ENCODE data around the gene LCN15.
"Not testable (repeated sequence)": the region's sequence is repeated elsewhere in the genome, so short reads cannot be mapped to it uniquely, and the experiment has no call there.

LCN15 gene

GRCh38 chr9:136773386-136774044, 9.2 kb upstream of the LCN15 start:
- no peak for DNase-seq

- no peak for DNase-seq
Measured at GRCh38 chr9:136771907-136772415, 7.6 kb upstream of the LCN15 start.

- no peak for DNase-seq
Measured at GRCh38 chr9:136769710-136770191, 5.4 kb upstream of the LCN15 start.

- DNase-seq: peak; percentile 41
Measured at GRCh38 chr9:136766410-136767120, 2.2 kb upstream of the LCN15 start.

GRCh38 chr9:136765745-136766409, 1.6 kb upstream of the LCN15 start:
- DNase-seq: not testable (repeated sequence)

- DNase-seq: no peak
Measured at GRCh38 chr9:136765041-136765440, 723 bp upstream of the LCN15 start.

GRCh38 chr9:136763649-136764035, 676 bp downstream of the LCN15 start:
- DNase-seq: no peak

GRCh38 chr9:136762915-136763648, 1.2 kb downstream of the LCN15 start:
- DNase-seq: no peak

- no peak for DNase-seq
Measured at GRCh38 chr9:136762221-136762691, 2.1 kb downstream of the LCN15 start.

GRCh38 chr9:136761545-136761981, 2.8 kb downstream of the LCN15 start:
- DNase-seq: no peak

- DNase-seq: peak; percentile 36
Measured at GRCh38 chr9:136760834-136761544, 3.3 kb downstream of the LCN15 start.

- DNase-seq: no peak
Measured at GRCh38 chr9:136760424-136760823, 3.9 kb downstream of the LCN15 start.

GRCh38 chr9:136759436-136760325, 4.6 kb downstream of the LCN15 start:
- no peak for DNase-seq

- DNase-seq: no peak
Measured at GRCh38 chr9:136759001-136759400, 5.3 kb downstream of the LCN15 start.

GRCh38 chr9:136757751-136758140, 6.6 kb downstream of the LCN15 start:
- no peak for DNase-seq

- DNase-seq: no peak
Measured at GRCh38 chr9:136757328-136757727, 7.0 kb downstream of the LCN15 start.

- DNase-seq: no peak
Measured at GRCh38 chr9:136756836-136757235, 7.5 kb downstream of the LCN15 start.

- no peak for DNase-seq
Measured at GRCh38 chr9:136756134-136756438, 8.2 kb downstream of the LCN15 start.

GRCh38 chr9:136755302-136756133, 8.8 kb downstream of the LCN15 start:
- not testable (repeated sequence) for DNase-seq

- DNase-seq: no peak
Measured at GRCh38 chr9:136754626-136755301, 9.6 kb downstream of the LCN15 start.

Data from NCI-H510A treated with DMSO at 0.1 percent for 48 hours (cell line).